ENCODE measurements around the gene C19orf12.

C19orf12 gene

DNA sequence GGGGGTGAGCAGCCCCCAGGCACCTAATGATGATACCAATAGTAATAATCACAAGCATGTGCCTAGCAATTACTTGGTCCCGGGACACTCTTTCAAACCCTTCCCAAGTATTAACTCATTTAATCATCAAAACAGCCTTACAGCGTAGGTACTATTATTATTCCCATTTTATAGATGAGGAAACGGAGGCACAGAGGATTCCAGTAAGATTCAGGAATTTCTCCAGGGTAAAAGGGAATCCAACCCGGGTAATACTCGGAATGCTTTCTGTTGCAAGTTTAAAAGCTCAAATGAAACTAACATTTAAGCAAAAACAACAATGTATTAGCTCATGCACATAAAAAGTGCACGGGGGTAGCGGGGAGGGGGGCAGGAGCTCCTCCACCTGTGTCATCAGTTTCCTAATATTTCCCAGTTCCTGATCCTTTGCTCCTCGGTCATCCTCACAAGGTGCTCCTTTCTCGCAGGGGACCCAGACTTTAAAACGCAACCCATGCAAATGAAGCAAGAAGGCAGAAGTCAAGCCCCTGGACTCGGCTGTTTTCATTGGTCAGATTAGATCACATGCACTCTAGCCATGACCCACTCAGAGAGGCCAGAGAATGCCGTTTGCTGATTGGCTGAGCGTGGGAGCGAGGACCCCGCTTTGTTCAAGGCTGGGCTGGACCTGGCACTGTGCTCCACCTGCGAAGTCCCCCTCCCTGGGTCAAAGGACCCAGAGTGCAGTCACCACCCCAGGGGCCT lies 38.3 kb upstream of the C19orf12 start:
- no peaks in the 10 kb centered on the region for H3K27me3 ChIP-seq (ENCODE audit: insufficient read depth, low read length, poor library complexity)
- H3K9ac ChIP-seq (ENCODE audit: low read depth, low read length) = no peak overlapping the region
- H3K27ac ChIP-seq (ENCODE audit: low read length) = no peak overlapping the region
- no peaks in the 10 kb centered on the region for H3K36me3 ChIP-seq (ENCODE audit: insufficient read depth, low read length)
- no peak for DNase-seq
- no peak overlapping the region for H3K4me3 ChIP-seq (ENCODE audit: low read depth in 1 of 2, low read length in 2 of 2)
- H4K20me1 ChIP-seq (ENCODE audit: insufficient read depth, low read length) = 0 out of 2 replicates have a peak, but pooled peaks cover 2% of the 10 kb centered on the region
- no peak overlapping the region for H2AFZ ChIP-seq (ENCODE audit: low read depth, low read length)
- TF ChIP-seq EZH2 (IDR thresholded peaks at IDR 0.05; ENCODE audit: borderline replicate concordance, low read depth, low read length, severe bottlenecking) = no peak
- TF ChIP-seq CTCF (IDR thresholded peaks at IDR 0.05; ENCODE audit: borderline replicate concordance, extremely low read depth, low read length, poor library complexity, severe bottlenecking) = no peak
- H3K79me2 ChIP-seq (ENCODE audit: insufficient read depth, low read length) = no peaks in the 10 kb centered on the region
- H3K4me2 ChIP-seq (ENCODE audit: insufficient read depth, low read length) = no peak overlapping the region
- no peaks in the 10 kb centered on the region for H3K4me1 ChIP-seq (ENCODE audit: insufficient read depth, low read length)
- H3K9me3 ChIP-seq (ENCODE audit: insufficient read depth, low read length, severe bottlenecking) = no peaks in the 10 kb centered on the region
- ATAC-seq (ENCODE audit: insufficient read depth, low read depth) = no peak

GRCh38 chr19:29752450-29753025 lies 37.5 kb upstream of the C19orf12 start:
- no peak overlapping the region for H3K9ac ChIP-seq (ENCODE audit: low read depth, low read length)
- no peak overlapping the region for H3K27ac ChIP-seq (ENCODE audit: low read length)
- H2AFZ ChIP-seq (ENCODE audit: low read depth, low read length) = no peak overlapping the region
- DNase-seq (no peak), ATAC-seq (ENCODE audit: insufficient read depth, low read depth) (no peak)
- H3K4me1 ChIP-seq (ENCODE audit: insufficient read depth, low read length) = no peaks in the 10 kb centered on the region
- 0 out of 2 replicates have a peak, but pooled peaks cover 2% of the 10 kb centered on the region for H4K20me1 ChIP-seq (ENCODE audit: insufficient read depth, low read length)
- H3K4me3 ChIP-seq (ENCODE audit: low read depth in 1 of 2, low read length in 2 of 2) = no peak overlapping the region
- H3K36me3 ChIP-seq (ENCODE audit: insufficient read depth, low read length) = no peaks in the 10 kb centered on the region
- no peaks in the 10 kb centered on the region for H3K27me3 ChIP-seq (ENCODE audit: insufficient read depth, low read length, poor library complexity)
- no peaks in the 10 kb centered on the region for H3K9me3 ChIP-seq (ENCODE audit: insufficient read depth, low read length, severe bottlenecking)
- H3K79me2 ChIP-seq (ENCODE audit: insufficient read depth, low read length) = no peaks in the 10 kb centered on the region
- no peak for TF ChIP-seq CTCF (IDR thresholded peaks at IDR 0.05; ENCODE audit: borderline replicate concordance, extremely low read depth, low read length, poor library complexity, severe bottlenecking)
- no peak for TF ChIP-seq EZH2 (IDR thresholded peaks at IDR 0.05; ENCODE audit: borderline replicate concordance, low read depth, low read length, severe bottlenecking)
- no peak overlapping the region for H3K4me2 ChIP-seq (ENCODE audit: insufficient read depth, low read length)

DNA sequence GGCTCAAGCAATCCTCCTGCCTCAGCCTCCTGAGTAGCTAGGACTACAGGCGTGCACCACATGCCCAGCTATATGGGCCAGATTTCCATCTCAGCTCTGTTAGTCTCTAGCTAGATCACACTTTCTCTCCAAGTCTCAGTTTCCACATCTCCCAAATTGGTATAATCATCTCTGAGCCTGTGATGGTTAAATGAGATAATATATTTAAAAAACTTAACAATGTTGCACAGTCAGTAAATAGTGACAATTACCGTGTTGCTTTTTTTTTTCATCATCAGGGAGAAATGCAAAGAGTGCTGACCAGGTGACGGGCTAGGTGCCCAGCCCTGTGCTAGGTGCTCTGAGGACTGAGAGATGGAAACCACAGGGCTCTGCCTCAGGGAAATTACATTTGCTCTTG lies 36.9 kb upstream of the C19orf12 start:
- H3K36me3 ChIP-seq (ENCODE audit: insufficient read depth, low read length) = no peaks in the 10 kb centered on the region
- H3K9me3 ChIP-seq (ENCODE audit: insufficient read depth, low read length, severe bottlenecking) = no peaks in the 10 kb centered on the region
- ATAC-seq (ENCODE audit: insufficient read depth, low read depth) (no peak), DNase-seq (no peak)
- H3K79me2 ChIP-seq (ENCODE audit: insufficient read depth, low read length) = no peaks in the 10 kb centered on the region
- no peak overlapping the region for H3K4me3 ChIP-seq (ENCODE audit: low read depth in 1 of 2, low read length in 2 of 2)
- no peak overlapping the region for H3K4me2 ChIP-seq (ENCODE audit: insufficient read depth, low read length)
- H3K27me3 ChIP-seq (ENCODE audit: insufficient read depth, low read length, poor library complexity) = no peaks in the 10 kb centered on the region
- no peak overlapping the region for H3K27ac ChIP-seq (ENCODE audit: low read length)
- no peak overlapping the region for H2AFZ ChIP-seq (ENCODE audit: low read depth, low read length)
- no peaks in the 10 kb centered on the region for H3K4me1 ChIP-seq (ENCODE audit: insufficient read depth, low read length)
- H4K20me1 ChIP-seq (ENCODE audit: insufficient read depth, low read length) = 0 out of 2 replicates have a peak, but pooled peaks cover 2% of the 10 kb centered on the region
- no peak overlapping the region for H3K9ac ChIP-seq (ENCODE audit: low read depth, low read length)
- TF ChIP-seq CTCF (IDR thresholded peaks at IDR 0.05; ENCODE audit: borderline replicate concordance, extremely low read depth, low read length, poor library complexity, severe bottlenecking) (no peak), EZH2 (IDR thresholded peaks at IDR 0.05; ENCODE audit: borderline replicate concordance, low read depth, low read length, severe bottlenecking) (no peak)

Measured in DND-41 (cell line).